NCI-H526 treated with DMSO at 0.1 percent for 48 hours (cell line): ENCODE data around the gene NFIA.
"Not testable (repeated sequence)": the region's sequence is repeated elsewhere in the genome, so short reads cannot be mapped to it uniquely, and the experiment has no call there.

Source experiments
- DNase-seq: peaks from one replicate; lab custom pipeline; 2025; lab: John Stamatoyannopoulos, UW

NFIA gene

GRCh38 chr1:61457526-61458040 is 375.2 kb downstream of the NFIA start:
- DNase-seq = no peak

- no peak for DNase-seq
These were observed 377.0 kb downstream of the NFIA start for GRCh38 chr1:61459345-61459744.

DNA sequence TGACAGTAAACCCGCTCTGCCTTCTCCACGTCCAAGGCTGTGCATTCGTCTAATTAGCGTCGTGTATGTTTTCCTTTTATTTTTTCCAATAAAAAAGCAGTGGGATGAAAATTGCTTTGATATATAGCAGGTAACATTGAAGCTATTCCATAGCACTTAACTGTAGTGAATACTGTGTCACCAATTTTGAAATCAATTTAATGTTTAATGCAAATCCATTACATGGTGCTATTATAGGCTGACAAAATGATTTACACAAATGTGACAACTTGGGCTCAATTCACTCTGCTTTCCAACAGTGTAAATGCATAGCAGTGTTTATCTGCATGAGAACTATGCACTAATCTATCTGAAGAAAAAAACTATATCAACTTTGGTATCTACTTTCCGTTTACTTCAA is 377.8 kb downstream of the NFIA start:
- no peak for DNase-seq

DNA sequence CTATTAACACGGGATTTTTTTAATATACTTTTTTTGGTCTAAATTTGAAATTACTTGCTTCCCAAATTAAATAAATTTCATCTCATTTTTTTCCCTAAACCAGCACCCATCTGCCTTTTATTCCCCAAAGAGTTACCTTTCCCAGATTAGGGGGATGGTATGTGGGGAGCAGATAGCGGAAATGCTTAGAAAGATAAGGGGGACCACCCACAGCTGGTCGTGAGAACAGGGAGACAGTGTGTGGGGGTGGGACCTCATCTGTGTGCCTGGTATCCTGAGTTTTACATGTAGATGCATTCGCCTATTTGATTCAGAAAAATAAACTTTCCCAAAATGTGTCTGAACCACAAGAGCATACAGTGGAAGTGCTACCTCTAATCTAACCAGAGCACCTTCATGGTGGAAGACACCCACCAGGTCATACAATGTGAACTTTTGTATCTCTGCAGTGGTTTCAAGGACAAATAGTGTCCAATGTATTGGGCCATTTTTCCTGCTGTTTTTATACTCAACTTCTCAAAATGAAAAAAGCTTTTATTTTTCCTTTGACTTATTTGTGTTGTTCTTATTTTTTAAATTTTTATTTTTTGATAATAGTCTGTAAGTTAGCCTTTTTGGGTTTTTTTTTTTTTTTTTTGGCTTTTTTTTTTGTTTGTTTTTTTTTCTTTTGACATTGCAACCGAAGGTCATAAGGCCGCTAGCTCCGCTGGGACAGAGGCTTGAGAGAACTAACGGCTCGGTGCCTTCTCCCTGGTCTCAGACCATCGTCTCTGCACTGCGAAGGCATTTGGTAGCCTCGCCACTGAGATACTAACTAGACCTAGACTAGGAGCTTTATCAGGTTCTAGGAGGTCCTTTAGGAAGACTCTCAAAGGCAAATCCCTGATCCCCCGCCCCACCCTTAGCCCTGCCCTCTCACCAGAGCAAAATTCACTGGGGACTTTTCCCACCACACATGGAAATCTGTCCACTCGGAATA is 379.3 kb downstream of the NFIA start:
- DNase-seq = no peak

GRCh38 chr1:61462628-61463027 is 380.3 kb downstream of the NFIA start:
- DNase-seq = no peak

DNA sequence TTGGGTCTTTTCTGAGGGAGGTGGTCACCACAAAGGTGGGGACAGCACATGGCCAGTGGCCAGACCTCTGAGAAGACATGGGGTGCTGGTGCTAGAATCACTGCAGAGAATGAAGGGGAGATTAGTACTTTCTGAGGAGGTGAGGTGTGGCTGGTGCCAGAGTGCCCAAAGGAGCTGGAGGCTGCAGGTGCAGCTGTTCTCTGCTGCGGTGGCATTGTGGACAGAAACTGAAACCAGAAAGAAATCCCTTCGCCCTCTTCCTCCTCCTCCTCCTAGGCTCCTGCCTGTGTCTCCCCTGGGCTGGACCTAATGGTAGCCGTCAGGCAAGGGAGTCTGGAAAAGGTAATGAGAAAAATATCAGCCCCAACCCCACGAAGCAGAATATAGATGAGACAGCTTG is 380.9 kb downstream of the NFIA start:
- DNase-seq = no peak

DNA sequence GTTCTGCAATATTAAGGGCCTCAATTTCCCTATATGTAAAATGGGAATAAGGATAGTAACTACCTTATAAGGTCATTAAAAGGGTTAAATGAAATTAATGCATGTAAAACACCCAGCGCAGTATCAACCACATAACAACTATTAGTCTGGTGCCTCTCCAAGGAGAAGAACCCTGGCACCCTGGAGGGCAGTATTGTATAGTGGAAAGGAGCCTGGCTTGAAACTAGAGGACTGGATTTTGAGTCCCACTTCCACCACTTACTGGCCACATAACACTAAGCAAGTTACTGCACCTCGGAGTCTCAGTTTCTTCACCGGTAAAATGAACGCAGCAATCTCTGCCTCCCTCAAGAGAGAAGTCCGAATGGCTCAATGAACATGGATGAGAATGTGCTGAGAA is 385.5 kb downstream of the NFIA start:
- not testable (repeated sequence) for DNase-seq

DNA sequence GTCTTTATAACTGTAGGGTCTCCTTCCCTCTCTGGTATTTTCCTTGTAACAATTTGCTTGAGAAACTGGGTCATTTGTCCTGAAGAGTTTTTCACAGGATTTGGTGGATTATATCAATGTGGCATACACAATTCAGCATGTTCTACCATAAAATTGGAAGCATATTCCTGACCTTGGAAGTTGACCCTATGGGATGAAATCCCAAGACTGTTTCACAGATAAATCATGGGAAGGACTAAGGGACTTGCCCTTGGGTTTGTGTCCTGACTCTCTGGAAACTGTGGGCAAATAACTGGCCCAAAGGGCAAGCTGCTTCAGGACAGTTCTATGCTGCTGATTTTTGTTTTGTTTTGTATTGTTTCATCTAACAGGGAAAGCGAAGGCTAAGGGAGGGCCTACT is 387.0 kb downstream of the NFIA start:
- no peak for DNase-seq

DNA sequence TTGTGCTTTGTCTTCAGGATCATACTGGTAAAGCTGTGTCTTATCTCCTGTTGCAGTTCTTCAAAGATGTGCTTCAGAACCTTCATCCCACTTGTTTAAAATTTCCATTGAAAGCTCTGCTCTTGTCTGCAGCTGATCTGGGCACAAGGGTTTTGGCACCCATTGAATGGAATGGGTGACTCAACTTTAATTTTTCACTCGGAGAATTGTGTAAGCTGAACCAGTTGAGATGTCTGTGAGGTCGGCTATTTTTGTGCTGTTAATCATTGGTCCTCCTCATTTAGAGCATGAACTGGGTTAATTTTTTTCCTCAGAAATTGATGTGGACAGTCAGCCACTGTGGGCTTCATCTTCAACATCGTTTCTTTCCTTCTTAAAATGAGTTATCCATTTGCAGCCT is 390.5 kb downstream of the NFIA start:
- DNase-seq = no peak

DNA sequence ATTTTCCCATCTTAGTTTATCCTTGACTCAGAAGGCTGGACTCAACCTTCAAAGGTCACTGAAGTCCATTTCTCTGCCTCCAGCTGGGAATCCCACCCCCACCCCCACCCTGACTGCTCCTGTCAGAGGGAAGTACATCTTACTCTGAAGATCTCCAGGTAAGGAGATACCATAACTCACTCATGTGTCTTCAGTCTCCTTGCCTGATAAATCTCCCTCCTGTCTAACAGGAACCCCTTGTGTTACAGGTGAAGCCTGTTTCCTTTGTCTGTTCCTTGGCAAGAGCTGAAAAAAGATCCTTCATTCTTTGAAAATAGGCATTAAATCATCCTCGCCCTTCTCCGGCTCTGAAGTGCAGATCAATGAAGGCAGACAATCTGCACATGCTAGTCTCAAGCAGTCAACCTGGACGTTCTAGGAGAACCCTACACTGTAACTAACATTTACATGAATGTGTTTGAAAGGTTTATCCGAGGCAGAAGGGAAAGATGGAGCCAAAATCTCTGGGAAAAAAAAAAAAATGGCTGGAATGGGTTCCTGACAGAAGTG is 392.0 kb downstream of the NFIA start:
- no peak for DNase-seq

DNA sequence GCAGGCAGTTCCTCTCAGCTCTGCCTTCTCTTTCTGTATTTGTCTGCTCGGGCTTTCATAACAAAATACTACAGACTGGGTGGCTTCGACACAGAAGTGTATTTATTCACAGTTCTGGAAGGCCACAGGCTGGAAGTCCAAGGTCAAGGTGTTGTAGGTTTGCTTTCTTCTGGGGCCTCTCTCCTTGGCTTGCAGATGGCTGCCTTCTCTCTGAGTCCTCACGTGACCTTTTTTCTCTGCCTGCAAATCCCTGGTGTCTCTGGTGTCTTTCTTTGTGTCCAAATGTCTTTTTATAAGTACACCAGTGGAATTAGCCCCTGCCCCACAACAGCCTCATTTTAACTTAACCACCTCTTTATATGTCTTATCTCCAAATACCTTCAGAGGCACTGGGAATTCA is 392.6 kb downstream of the NFIA start:
- no peak for DNase-seq

GRCh38 chr1:61477301-61477700 is 394.9 kb downstream of the NFIA start:
- DNase-seq = no peak

- no peak for DNase-seq
These were observed 398.0 kb downstream of the NFIA start for GRCh38 chr1:61480273-61480935.

DNA sequence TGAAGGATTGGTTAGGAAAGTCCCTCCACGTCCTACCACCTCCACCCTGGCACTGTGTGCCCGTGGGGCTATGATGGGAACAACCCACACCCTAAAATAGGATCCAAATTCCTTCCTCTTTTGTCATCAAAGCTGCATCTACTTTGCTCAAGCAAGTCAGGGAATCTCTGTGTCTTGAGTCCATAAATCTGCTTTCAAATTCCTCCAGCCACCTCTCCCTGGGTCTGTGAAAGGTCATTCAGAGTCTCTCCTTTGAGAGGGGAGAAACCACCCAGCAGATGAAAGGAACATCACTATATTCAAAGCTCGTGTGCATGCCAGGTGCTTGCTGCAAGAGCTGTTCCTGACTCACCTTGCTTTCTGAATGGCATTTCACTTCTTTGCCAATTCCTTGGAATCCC is 399.0 kb downstream of the NFIA start:
- DNase-seq = no peak

DNA sequence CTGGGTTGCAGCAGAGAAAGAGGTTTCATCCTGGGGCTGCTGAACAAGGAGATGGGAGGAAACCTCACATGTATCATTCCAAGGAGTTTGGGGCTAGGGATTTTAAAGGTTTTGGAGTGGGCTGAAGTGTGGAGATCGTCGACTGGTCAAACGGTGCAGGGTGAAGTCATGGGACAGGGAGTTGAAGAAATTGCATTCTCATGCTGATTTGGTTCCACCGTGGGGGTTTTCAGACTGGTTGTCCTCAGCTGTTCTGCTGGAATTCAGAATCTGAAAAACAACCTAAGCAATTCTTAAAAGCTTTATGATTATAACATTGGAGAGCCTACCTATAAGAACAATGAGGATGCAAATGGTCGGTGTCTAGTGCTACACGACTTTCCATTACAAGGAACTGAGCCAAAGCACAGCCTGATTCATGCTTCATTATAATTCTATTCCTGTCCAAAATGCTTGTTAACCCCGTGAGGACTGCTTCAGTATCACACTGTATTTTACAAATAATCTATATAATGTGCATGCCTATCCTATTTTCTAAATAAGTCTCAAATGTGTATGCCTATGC is 399.9 kb downstream of the NFIA start:
- no peak for DNase-seq

- no peak for DNase-seq
These were observed 404.6 kb downstream of the NFIA start for GRCh38 chr1:61486783-61487536.

GRCh38 chr1:61487801-61488200 is 405.4 kb downstream of the NFIA start:
- no peak for DNase-seq

GRCh38 chr1:61490924-61491323 is 408.6 kb downstream of the NFIA start:
- DNase-seq = no peak

GRCh38 chr1:61491497-61491896 is 409.1 kb downstream of the NFIA start:
- no peak for DNase-seq

- DNase-seq = no peak
These were observed 411.6 kb downstream of the NFIA start for GRCh38 chr1:61494000-61494399.

GRCh38 chr1:61496501-61496900 is 414.1 kb downstream of the NFIA start:
- DNase-seq = no peak

GRCh38 chr1:61497013-61497412 is 414.7 kb downstream of the NFIA start:
- no peak for DNase-seq
